ENCODE results near the gene CDC14B.

GRCh38 chr9:96510258-96510657 lies 109.4 kb downstream of the CDC14B start:
- TF ChIP-seq CTCF (conservative IDR thresholded peaks at IDR 0.05; ENCODE audit: low read depth, low read length) (no peak), EZH2 (IDR thresholded peaks at IDR 0.05; ENCODE audit: borderline replicate concordance, low read depth, low read length, poor library complexity, severe bottlenecking) (no peak)

Measured in A673 (cell line).